ENCODE data around the gene NR1I3.

The NR1I3 gene

GRCh38 chr1:161222175-161223019, 15.6 kb downstream of the NR1I3 start:
- no peak for DNase-seq
- intact Hi-C loops (cut with DNase I), result loop anchor here (10.0 kb wide), 1 partner anchor 48 kb away; the partner anchor contains the start of gene B4GALT3

- intact Hi-C loops (cut with DNase I), result loop anchor here (10.0 kb wide), 1 partner anchor 45 kb away; the partner anchor contains the start of gene B4GALT3
- DNase-seq, result no peak
Measured at GRCh38 chr1:161220002-161220401, 18.0 kb downstream of the NR1I3 start.

GRCh38 chr1:161219078-161219892, 18.7 kb downstream of the NR1I3 start:
- no peak for DNase-seq
- intact Hi-C loops (cut with DNase I), result no loop called here

- no peak for DNase-seq
Measured at GRCh38 chr1:161218301-161219077, 19.5 kb downstream of the NR1I3 start.

GRCh38 chr1:161217831-161218230, 20.2 kb downstream of the NR1I3 start:
- intact Hi-C loops (cut with DNase I), result no loop called here
- DNase-seq, result no peak

More at GRCh38 chr1:161218301-161219077, 19.5 kb downstream of the NR1I3 start:
- intact Hi-C loops (cut with DNase I), result no loop called here

- intact Hi-C loops (cut with DNase I), result no loop called here
- no peak for DNase-seq
Measured at GRCh38 chr1:161216945-161217712, 20.9 kb downstream of the NR1I3 start.

GRCh38 chr1:161215076-161215475, 22.9 kb downstream of the NR1I3 start, which contains the start of gene FCER1G:
Gene FCER1G, plus strand, starts transcription at chr1:161215295. Its CDS starts 27 bp downstream, at chr1:161215322.
- peak in 4 of 10 donors; percentile 20 to 87 (median 74) for DNase-seq
- intact Hi-C loops (cut with DNase I), result no loop called here

GRCh38 chr1:161214369-161214768, 23.6 kb downstream of the NR1I3 start:
- intact Hi-C loops (cut with DNase I), result no loop called here
- peak in 1 of 10 donors; percentile 27 for DNase-seq

- intact Hi-C loops (cut with DNase I), result no loop called here
- peak in 9 of 10 donors; percentile 51 to 95 (median 76) for DNase-seq
Measured at GRCh38 chr1:161209790-161210409, 28.1 kb downstream of the NR1I3 start.

- peak in 1 of 10 donors; percentile 46 for DNase-seq
- intact Hi-C loops (cut with DNase I), result no loop called here
Measured at GRCh38 chr1:161207173-161207572, 30.8 kb downstream of the NR1I3 start.

- intact Hi-C loops (cut with DNase I), result no loop called here
- peak in 1 of 10 donors; percentile 22 for DNase-seq
Measured at GRCh38 chr1:161206411-161207140, 31.4 kb downstream of the NR1I3 start.

GRCh38 chr1:161201836-161202712, 35.9 kb downstream of the NR1I3 start, which contains the start of gene NDUFS2:
Gene NDUFS2, plus strand, starts transcription at chr1:161202367. Its CDS starts 19 bp downstream, at chr1:161202386.
- peak; percentile 98 to 99 (median 99) for DNase-seq
- intact Hi-C loops (cut with DNase I), result no loop called here

- intact Hi-C loops (cut with DNase I), result no loop called here
- DNase-seq, result peak in 2 of 10 donors; percentile 40 to 85
Measured at GRCh38 chr1:161200992-161201835, 36.8 kb downstream of the NR1I3 start.

- DNase-seq, result peak in 8 of 10 donors; percentile 43 to 95 (median 74)
- intact Hi-C loops (cut with DNase I), result no loop called here
Measured at GRCh38 chr1:161200421-161200991, 37.5 kb downstream of the NR1I3 start.

- intact Hi-C loops (cut with DNase I), result loop anchor here (10.0 kb wide), 1 partner anchor 185 kb away; no protein-coding TSS in a partner anchor
- DNase-seq, result peak in 1 of 10 donors; percentile 58
Measured at GRCh38 chr1:161199506-161200139, 38.4 kb downstream of the NR1I3 start.
